Brain microvascular endothelial cell (primary cell): Measurements from ENCODE around the gene CTNND2.

Experiments used
- DNase-seq: peaks from one replicate; pipeline ENCODE4 v3.0.0-alpha.2; 2020
- H3K27ac ChIP-seq: fragments of 250-450 bp; sonication (Bioruptor Pico); 2 replicates; pipeline ENCODE4 v1.5.1; 2020; ENCODE audit warnings: mild to moderate bottlenecking, moderate library complexity
- H3K27me3 ChIP-seq: fragments of 250-450 bp; sonication (Bioruptor Pico); replicated peaks from 2 replicates; pipeline ENCODE4 v1.5.1; 2020; ENCODE audit warnings: mild to moderate bottlenecking
- H3K36me3 ChIP-seq: fragments of 250-450 bp; sonication (Bioruptor Pico); replicated peaks from 2 replicates; pipeline ENCODE4 v1.5.1; 2020; ENCODE audit warnings: mild to moderate bottlenecking
- H3K4me3 ChIP-seq: 2 replicates; pipeline ENCODE4 v1.5.1; 2011; ENCODE audit warnings: low read depth, mild to moderate bottlenecking, control low read depth, low read length, moderate library complexity
- CTCF ChIP-seq: IDR thresholded peaks from 2 replicates; pipeline ENCODE4 v1.5.1; 2011; ENCODE audit warnings: low read depth, mild to moderate bottlenecking, moderate library complexity, low read length, control low read depth, inconsistent platforms; ENCODE audit errors: missing control alignments
- in situ Hi-C: cut with HindIII; loops from 2 replicates; pipeline ENCODE4 v1.10.0; 2017; ENCODE audit warnings: low sequenced_read_pairs, low pct_ligation_motif_present

CTNND2 gene

GRCh38 chr5:11268891-11269290 lies 635.4 kb downstream of the CTNND2 start:
- H3K4me3 ChIP-seq, result no peak overlapping the region
- H3K27me3 ChIP-seq, result no peaks in the 10 kb centered on the region
- TF ChIP-seq CTCF, result no peak
- in situ Hi-C loops, result no loop called here
- DNase-seq, result no peak
- no peak overlapping the region for H3K27ac ChIP-seq
- H3K36me3 ChIP-seq, result no peaks in the 10 kb centered on the region

- in situ Hi-C loops, result no loop called here
These were observed 637.9 kb downstream of the CTNND2 start for GRCh38 chr5:11266331-11266730.

GRCh38 chr5:11261241-11261640 lies 643.0 kb downstream of the CTNND2 start:
- in situ Hi-C loops, result no loop called here
- no peak overlapping the region for H3K27ac ChIP-seq
- H3K4me3 ChIP-seq, result no peak overlapping the region
- H3K36me3 ChIP-seq, result no peaks in the 10 kb centered on the region
- no peak for DNase-seq
- no peaks in the 10 kb centered on the region for H3K27me3 ChIP-seq
- no peak for TF ChIP-seq CTCF

More at GRCh38 chr5:11266331-11266730, 637.9 kb downstream of the CTNND2 start:
- no peaks in the 10 kb centered on the region for H3K36me3 ChIP-seq
- H3K27me3 ChIP-seq, result no peaks in the 10 kb centered on the region
- no peak overlapping the region for H3K27ac ChIP-seq
- H3K4me3 ChIP-seq, result no peak overlapping the region
- no peak for TF ChIP-seq CTCF
- DNase-seq, result no peak

- in situ Hi-C loops, result no loop called here
- Histone ChIP-seq H3K36me3 (no peaks in the 10 kb centered on the region), H3K27ac (no peak overlapping the region), H3K27me3 (no peaks in the 10 kb centered on the region), H3K4me3 (no peak overlapping the region)
- TF ChIP-seq CTCF, result no peak
- DNase-seq, result no peak
These were observed 646.2 kb downstream of the CTNND2 start for GRCh38 chr5:11258001-11258400.

GRCh38 chr5:11252523-11252922 lies 651.7 kb downstream of the CTNND2 start:
- no peaks in the 10 kb centered on the region for H3K36me3 ChIP-seq
- no peak for TF ChIP-seq CTCF
- no peak overlapping the region for H3K27ac ChIP-seq
- in situ Hi-C loops, result no loop called here
- no peaks in the 10 kb centered on the region for H3K27me3 ChIP-seq
- no peak overlapping the region for H3K4me3 ChIP-seq
- no peak for DNase-seq

- no peak for DNase-seq
- Histone ChIP-seq H3K27ac (no peak overlapping the region), H3K4me3 (no peak overlapping the region), H3K36me3 (no peaks in the 10 kb centered on the region), H3K27me3 (no peaks in the 10 kb centered on the region)
- in situ Hi-C loops, result no loop called here
- no peak for TF ChIP-seq CTCF
These were observed 652.2 kb downstream of the CTNND2 start for GRCh38 chr5:11252075-11252474.
